ENCODE measurements around the gene EXOSC2.

Gene EXOSC2

GRCh38 chr9:130658893-130659698 is 34.5 kb upstream of the EXOSC2 start:
- Histone ChIP-seq H4K20me1 (ENCODE audit: insufficient read depth, low read length) (no peaks in the 10 kb centered on the region), H3K4me2 (ENCODE audit: low read length) (no peak overlapping the region), H2AFZ (ENCODE audit: low read depth, low read length) (no peak overlapping the region), H3K9ac (ENCODE audit: low read length) (no peak overlapping the region), H3K36me3 (replicated peaks; ENCODE audit: low read depth, low read length) (no peaks in the 10 kb centered on the region), H3K27ac (ENCODE audit: low read length) (no peak overlapping the region), H3K27me3 (ENCODE audit: low read depth, low read length) (no peaks in the 10 kb centered on the region), H3K79me2 (ENCODE audit: low read length) (no peaks in the 10 kb centered on the region), H3K4me1 (ENCODE audit: low read length) (no peaks in the 10 kb centered on the region), H3K4me3 (ENCODE audit: low read length) (no peak overlapping the region), H3K9me3 (ENCODE audit: insufficient read depth, low read length) (no peaks in the 10 kb centered on the region)
- no peak for TF ChIP-seq EZH2phosphoT487 (IDR thresholded peaks at IDR 0.05; ENCODE audit: low read depth)
- TF ChIP-seq CTCF (IDR thresholded peaks at IDR 0.05; ENCODE audit: low read depth, low read length), result no peak

GRCh38 chr9:130659699-130660248 is 33.8 kb upstream of the EXOSC2 start:
- Histone ChIP-seq H3K4me1 (ENCODE audit: low read length) (no peaks in the 10 kb centered on the region), H2AFZ (ENCODE audit: low read depth, low read length) (no peak overlapping the region), H3K27me3 (ENCODE audit: low read depth, low read length) (no peaks in the 10 kb centered on the region), H3K27ac (ENCODE audit: low read length) (no peak overlapping the region), H3K4me2 (ENCODE audit: low read length) (no peak overlapping the region), H3K4me3 (ENCODE audit: low read length) (no peak overlapping the region), H3K79me2 (ENCODE audit: low read length) (no peaks in the 10 kb centered on the region), H3K9me3 (ENCODE audit: insufficient read depth, low read length) (no peaks in the 10 kb centered on the region), H3K36me3 (replicated peaks; ENCODE audit: low read depth, low read length) (no peaks in the 10 kb centered on the region), H3K9ac (ENCODE audit: low read length) (no peak overlapping the region), H4K20me1 (ENCODE audit: insufficient read depth, low read length) (no peaks in the 10 kb centered on the region)
- TF ChIP-seq EZH2phosphoT487 (IDR thresholded peaks at IDR 0.05; ENCODE audit: low read depth) (no peak), CTCF (IDR thresholded peaks at IDR 0.05; ENCODE audit: low read depth, low read length) (no peak)

GRCh38 chr9:130660326-130660682 is 33.3 kb upstream of the EXOSC2 start:
- Histone ChIP-seq H3K9ac (ENCODE audit: low read length) (no peak overlapping the region), H3K27ac (ENCODE audit: low read length) (no peak overlapping the region), H3K4me1 (ENCODE audit: low read length) (no peaks in the 10 kb centered on the region), H3K4me3 (ENCODE audit: low read length) (no peak overlapping the region), H4K20me1 (ENCODE audit: insufficient read depth, low read length) (no peaks in the 10 kb centered on the region), H3K79me2 (ENCODE audit: low read length) (no peaks in the 10 kb centered on the region), H3K9me3 (ENCODE audit: insufficient read depth, low read length) (no peaks in the 10 kb centered on the region), H3K4me2 (ENCODE audit: low read length) (no peak overlapping the region), H3K27me3 (ENCODE audit: low read depth, low read length) (no peaks in the 10 kb centered on the region), H3K36me3 (replicated peaks; ENCODE audit: low read depth, low read length) (no peaks in the 10 kb centered on the region), H2AFZ (ENCODE audit: low read depth, low read length) (no peak overlapping the region)
- TF ChIP-seq CTCF (IDR thresholded peaks at IDR 0.05; ENCODE audit: low read depth, low read length), result no peak
- TF ChIP-seq EZH2phosphoT487 (IDR thresholded peaks at IDR 0.05; ENCODE audit: low read depth), result no peak

GRCh38 chr9:130660683-130661450 is 32.7 kb upstream of the EXOSC2 start:
- Histone ChIP-seq H3K4me1 (ENCODE audit: low read length) (no peaks in the 10 kb centered on the region), H3K4me3 (ENCODE audit: low read length) (no peak overlapping the region), H2AFZ (ENCODE audit: low read depth, low read length) (no peak overlapping the region), H3K27me3 (ENCODE audit: low read depth, low read length) (no peaks in the 10 kb centered on the region), H3K79me2 (ENCODE audit: low read length) (no peaks in the 10 kb centered on the region), H3K36me3 (replicated peaks; ENCODE audit: low read depth, low read length) (no peaks in the 10 kb centered on the region), H4K20me1 (ENCODE audit: insufficient read depth, low read length) (no peaks in the 10 kb centered on the region), H3K4me2 (ENCODE audit: low read length) (no peak overlapping the region), H3K27ac (ENCODE audit: low read length) (no peak overlapping the region), H3K9me3 (ENCODE audit: insufficient read depth, low read length) (no peaks in the 10 kb centered on the region), H3K9ac (ENCODE audit: low read length) (no peak overlapping the region)
- no peak for TF ChIP-seq CTCF (IDR thresholded peaks at IDR 0.05; ENCODE audit: low read depth, low read length)
- no peak for TF ChIP-seq EZH2phosphoT487 (IDR thresholded peaks at IDR 0.05; ENCODE audit: low read depth)
